B cell (primary cell): ENCODE results near the gene PARVA. TPM values are rescaled to one million over a fixed set of nuclear protein-coding genes. Genes with fewer than 3 reads are reported as not detected.

Experiments used
- ATAC-seq: fragments of 200-7000 bp; cut with Tn5 transposase; one replicate; pipeline ENCODE4 v1.10.0; 2021; ENCODE audit warnings: low read depth, mild to moderate bottlenecking, moderate number of reproducible peaks, moderate library complexity
- CTCF ChIA-PET: fragments of 350-600 bp; sonication (Branson Sonifier 250); formaldehyde crosslinking; loops from one replicate; lab custom pipeline; 2021; ENCODE audit warnings: antibody characterized with exemption, inconsistent platforms; lab: Charles Lee
- POLR2A ChIA-PET: fragments of 350-600 bp; sonication (Branson Sonifier 250); formaldehyde crosslinking; loops from one replicate; lab custom pipeline; 2021; ENCODE audit warnings: antibody characterized with exemption; lab: Charles Lee
- DNase-seq: peaks from one replicate; pipeline ENCODE4 v3.0.0; 2013
- H2AFZ ChIP-seq: 2 replicates; pipeline ENCODE4 v1.6.1; 2012; ENCODE audit warnings: mild to moderate bottlenecking, low read depth, low read length; ENCODE audit not compliant: insufficient read depth, poor library complexity, severe bottlenecking
- H3K27ac ChIP-seq, 2 donors: 1 replicate in 1 of 2; 2 replicates in 1 of 2; pipeline ENCODE4 v1.5.1; 2012 to 2013; ENCODE audit warnings: low read length in 2 of 2, mild to moderate bottlenecking in 2 of 2, moderate library complexity in 1 of 2
- H3K27me3 ChIP-seq, 4 experiments: fragments of 200-600 bp in 1 of 4; sonication (generic) in 1 of 4; replicated peaks in 1 of 4; 1 replicate in 2 of 4; 2 replicates in 2 of 4; pipeline versions ENCODE4 v1.6.1 to v1.7.0; 2013 to 2016; ENCODE audit warnings: low read length in 3 of 4, mild to moderate bottlenecking in 2 of 4, mixed read lengths in 1 of 4, moderate library complexity in 1 of 4; ENCODE audit not compliant: insufficient read depth in 4 of 4, control insufficient read depth in 3 of 4; ENCODE audit errors: control extremely low read depth in 1 of 4
- H3K36me3 ChIP-seq, 2 experiments: replicated peaks in 1 of 2; 1 replicate in 1 of 2; 2 replicates in 1 of 2; pipeline versions ENCODE4 v1.6.1 to v1.7.1; 2013; ENCODE audit warnings: low read length in 1 of 2; ENCODE audit not compliant: insufficient read depth in 2 of 2, control insufficient read depth in 1 of 2; ENCODE audit errors: control extremely low read depth in 1 of 2, extremely low read depth in 1 of 2
- H3K4me1 ChIP-seq, 2 donors: fragments of 200-600 bp in 1 of 2; sonication (generic) in 1 of 2; 1 replicate in 1 of 2; 2 replicates in 1 of 2; pipeline versions ENCODE4 v1.5.1 to v1.6.1; 2013 to 2017; ENCODE audit warnings: low read length in 2 of 2; ENCODE audit not compliant: control insufficient read depth in 2 of 2, insufficient read depth in 2 of 2
- H3K4me2 ChIP-seq: replicated peaks from 2 replicates; pipeline ENCODE3; 2012; ENCODE audit warnings: mild to moderate bottlenecking, low read depth, low read length; ENCODE audit not compliant: poor library complexity, severe bottlenecking
- H3K4me3 ChIP-seq, 5 experiments: fragments of 200-600 bp in 1 of 5; sonication (generic) in 1 of 5; 1 replicate in 3 of 5; 2 replicates in 2 of 5; pipeline versions ENCODE4 v1.5.1 to v1.7.0; 2011 to 2016; ENCODE audit warnings: low read length in 4 of 5, mild to moderate bottlenecking in 4 of 5, low read depth in 2 of 5, control low read depth in 1 of 5, moderate library complexity in 1 of 5; ENCODE audit not compliant: insufficient read depth in 1 of 5; ENCODE audit errors: control extremely low read depth in 1 of 5, extremely low read depth in 1 of 5
- H3K79me2 ChIP-seq: fragments of 200-600 bp; sonication (generic); one replicate; pipeline ENCODE4 v1.6.0; 2016; ENCODE audit warnings: low read length; ENCODE audit not compliant: control insufficient read depth, insufficient read depth
- H3K9ac ChIP-seq: fragments of 200-600 bp; sonication (generic); 2 replicates; pipeline ENCODE4 v1.6.1; 2017; ENCODE audit warnings: mild to moderate bottlenecking, low read length, moderate library complexity
- H3K9me3 ChIP-seq, 3 donors: one replicate each; pipeline versions ENCODE4 v1.6.1 to v1.7.1; 2013; ENCODE audit warnings: low read length in 2 of 3; ENCODE audit not compliant: control insufficient read depth in 2 of 3, insufficient read depth in 1 of 3; ENCODE audit errors: control extremely low read depth in 1 of 3
- H4K20me1 ChIP-seq: 2 replicates; pipeline ENCODE4 v1.6.0; 2012; ENCODE audit warnings: mild to moderate bottlenecking, low read length; ENCODE audit not compliant: insufficient read depth, control insufficient read depth, poor library complexity, severe bottlenecking
- H3K27ac Mint-ChIP-seq: one replicate; pipeline ENCODE4 v1.8.0; 2021; ENCODE audit warnings: mixed read lengths
- H3K27me3 Mint-ChIP-seq: one replicate; pipeline ENCODE4 v1.8.0; 2021; ENCODE audit warnings: mixed read lengths
- H3K4me1 Mint-ChIP-seq: one replicate; pipeline ENCODE4 v1.8.0; 2021; ENCODE audit warnings: mixed read lengths
- H3K4me3 Mint-ChIP-seq: one replicate; pipeline ENCODE4 v1.8.0; 2021; ENCODE audit warnings: mixed read lengths
- H3K9me3 Mint-ChIP-seq: one replicate; pipeline ENCODE4 v1.8.0; 2022; ENCODE audit warnings: mixed read lengths; ENCODE audit not compliant: insufficient read depth
- EZH2 ChIP-seq: IDR thresholded peaks from 2 replicates; pipeline ENCODE4 v1.6.1; 2012; ENCODE audit warnings: borderline replicate concordance, low read depth, mild to moderate bottlenecking, moderate library complexity, low read length; ENCODE audit not compliant: insufficient read depth, poor library complexity, severe bottlenecking
- WGBS: methylation state at CpG from one replicate; pipeline ENCODE4 v1.1.5; 2013; ENCODE audit warnings: missing lambda C conversion rate; ENCODE audit not compliant: insufficient coverage; 5-methylcytosine and 5-hydroxymethylcytosine counted together
- intact Hi-C: fragments of 100-400 bp; cut with micrococcal nuclease; formaldehyde crosslinking; loops from one replicate; pipeline ENCODE4 v1.10.0; 2022
- polyA plus RNA-seq: library from polyadenylated mRNA; depleted of rRNA; stranded (reverse); fragments of >200 nt; gene quantifications from 2 replicates; pipeline ENCODE4 v1.2.3, GENCODE V29; 2012
- total RNA-seq, 2 donors: library from RNA; stranded (reverse); fragments of 120-200 nt in 1 of 2; gene quantifications; 1 replicate in 1 of 2; 2 replicates in 1 of 2; pipeline versions ENCODE4 v1.2.3 to v1.2.4, GENCODE V29; 2013 to 2022
- TF ChIP-seq, protein P1 (sequence below): fragments of 200-600 bp; IDR thresholded peaks from one replicate; pipeline ENCODE4 v1.8.0; 2022; ENCODE audit warnings: antibody characterized with exemption, mild to moderate bottlenecking

Gene PARVA
- total and polyA plus RNA-seq, 2 donors (not counting 1 experiment from before 2014, with no cell fraction given) = not detected

DNA sequence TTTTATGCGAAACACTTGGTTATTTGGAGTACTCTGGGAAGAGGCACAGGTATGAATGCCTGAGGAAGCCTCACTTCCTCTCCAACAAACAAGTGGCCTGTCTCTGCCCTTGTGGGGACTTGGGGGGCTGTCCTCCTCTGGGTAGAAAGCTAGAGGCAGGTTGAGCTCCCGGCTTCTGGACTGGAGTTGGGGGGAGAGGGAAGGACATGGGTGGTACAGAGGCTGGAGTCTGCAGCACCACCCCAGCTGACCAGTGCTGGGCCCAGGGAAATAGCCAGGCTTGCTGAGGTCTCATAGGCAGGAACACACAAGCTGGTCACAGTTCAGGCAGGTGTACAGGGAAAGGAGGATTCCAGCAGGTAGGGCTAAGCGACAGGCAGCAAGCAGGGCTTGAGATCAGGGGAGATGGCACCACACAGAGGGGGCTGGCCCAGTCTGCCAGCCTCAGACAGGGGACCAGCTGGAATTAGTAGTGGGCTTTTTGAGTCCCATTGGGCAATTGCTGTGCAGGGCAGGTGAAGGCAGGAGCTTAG lies 161.6 kb downstream of the PARVA start:
- peaks cover 0 to 4% (median 0%) of the 10 kb centered on the region in 4 experiments for H3K27me3 ChIP-seq
- H4K20me1 ChIP-seq = no peaks in the 10 kb centered on the region
- no peak overlapping the region for H3K9ac ChIP-seq
- no peak overlapping the region for H2AFZ ChIP-seq
- intact Hi-C loops = no loop called here
- H3K27ac ChIP-seq = no peak overlapping the region
- 96% methylated on average over 3 of the region's 3 CpGs for WGBS
- no peak for DNase-seq
- no peaks in the 10 kb centered on the region for H3K79me2 ChIP-seq
- CTCF ChIA-PET = no interaction called here
- no peaks in the 10 kb centered on the region for H3K4me1 Mint-ChIP-seq
- H3K4me3 ChIP-seq = no peak overlapping the region
- ATAC-seq = no peak
- H3K9me3 Mint-ChIP-seq = no peaks in the 10 kb centered on the region
- TF ChIP-seq EZH2 = no peak
- TF ChIP-seq, protein P1, sequence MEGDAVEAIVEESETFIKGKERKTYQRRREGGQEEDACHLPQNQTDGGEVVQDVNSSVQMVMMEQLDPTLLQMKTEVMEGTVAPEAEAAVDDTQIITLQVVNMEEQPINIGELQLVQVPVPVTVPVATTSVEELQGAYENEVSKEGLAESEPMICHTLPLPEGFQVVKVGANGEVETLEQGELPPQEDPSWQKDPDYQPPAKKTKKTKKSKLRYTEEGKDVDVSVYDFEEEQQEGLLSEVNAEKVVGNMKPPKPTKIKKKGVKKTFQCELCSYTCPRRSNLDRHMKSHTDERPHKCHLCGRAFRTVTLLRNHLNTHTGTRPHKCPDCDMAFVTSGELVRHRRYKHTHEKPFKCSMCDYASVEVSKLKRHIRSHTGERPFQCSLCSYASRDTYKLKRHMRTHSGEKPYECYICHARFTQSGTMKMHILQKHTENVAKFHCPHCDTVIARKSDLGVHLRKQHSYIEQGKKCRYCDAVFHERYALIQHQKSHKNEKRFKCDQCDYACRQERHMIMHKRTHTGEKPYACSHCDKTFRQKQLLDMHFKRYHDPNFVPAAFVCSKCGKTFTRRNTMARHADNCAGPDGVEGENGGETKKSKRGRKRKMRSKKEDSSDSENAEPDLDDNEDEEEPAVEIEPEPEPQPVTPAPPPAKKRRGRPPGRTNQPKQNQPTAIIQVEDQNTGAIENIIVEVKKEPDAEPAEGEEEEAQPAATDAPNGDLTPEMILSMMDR = no peak
- no peak overlapping the region for H3K4me2 ChIP-seq
- no peaks in the 10 kb centered on the region for H3K36me3 ChIP-seq
- H3K9me3 ChIP-seq = peaks cover 0 to 6% (median 0%) of the 10 kb centered on the region in 3 donors
- H3K27me3 Mint-ChIP-seq = peaks cover 5% of the 10 kb centered on the region
- H3K27ac Mint-ChIP-seq = no peak overlapping the region
- H3K4me3 Mint-ChIP-seq = no peak overlapping the region
- POLR2A ChIA-PET = no interaction called here
- H3K4me1 ChIP-seq = no peaks in the 10 kb centered on the region

DNA sequence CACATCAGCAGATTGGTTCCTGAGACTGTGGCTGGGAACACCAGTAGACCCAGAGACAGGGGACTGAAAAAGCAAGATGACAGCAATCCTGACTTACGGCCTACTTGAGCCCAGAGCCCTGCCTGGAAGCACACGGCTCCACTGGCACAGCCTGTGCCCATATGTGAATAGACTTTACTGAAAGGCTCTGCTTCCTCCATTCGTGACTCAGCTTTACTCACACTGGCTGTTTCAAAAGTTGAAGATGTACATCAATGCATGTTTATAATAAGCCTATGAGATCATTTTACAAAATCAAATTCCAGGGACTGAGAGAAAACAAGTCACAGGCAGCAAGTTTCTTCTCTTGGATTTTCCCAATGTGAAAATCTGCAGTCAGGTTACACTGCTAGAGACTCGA lies 162.2 kb downstream of the PARVA start:
- Histone ChIP-seq H3K36me3 (no peaks in the 10 kb centered on the region), H3K27me3 (peaks cover 0 to 4% (median 0%) of the 10 kb centered on the region in 4 experiments), H3K79me2 (no peaks in the 10 kb centered on the region), H4K20me1 (no peaks in the 10 kb centered on the region), H2AFZ (no peak overlapping the region), H3K4me1 (no peaks in the 10 kb centered on the region), H3K4me3 (no peak overlapping the region), H3K9ac (no peak overlapping the region), H3K4me2 (no peak overlapping the region), H3K27ac (no peak overlapping the region), H3K9me3 (peaks cover 0 to 6% (median 0%) of the 10 kb centered on the region in 3 donors)
- DNase-seq = no peak
- Mint-ChIP-seq H3K4me1 (no peaks in the 10 kb centered on the region), H3K4me3 (no peak overlapping the region), H3K27me3 (peaks cover 5% of the 10 kb centered on the region), H3K9me3 (no peaks in the 10 kb centered on the region), H3K27ac (no peak overlapping the region)
- POLR2A ChIA-PET = no interaction called here
- no peak for ATAC-seq
- TF ChIP-seq EZH2 = no peak
- TF ChIP-seq, protein P1 = no peak
- 98% methylated on average over 3 of the region's 4 CpGs for WGBS
- intact Hi-C loops = no loop called here
- CTCF ChIA-PET = no interaction called here
